Heart left ventricle (tissue), 16 donors: ENCODE data around the gene IL17RA. TPM values are rescaled to one million over a fixed set of nuclear protein-coding genes. Genes with fewer than 3 reads are reported as not detected.

Experiments
- ATAC-seq, 4 donors: fragments of 200-7000 bp; cut with Tn5 transposase; one replicate each; pipeline ENCODE4 v1.9.1; 2020 to 2022; ENCODE audit warnings: moderate library complexity in 4 of 4, mild to moderate bottlenecking in 3 of 4, moderate number of reproducible peaks in 1 of 4
- DNase-seq, 5 donors: peaks; one replicate each; pipeline ENCODE4 v3.0.0-alpha.2; 2020
- H3K27ac ChIP-seq, 12 donors: fragments of 200-600 bp; sonication (generic) in 4 of 12; one replicate each; pipeline versions ENCODE4 v1.5.0 to v1.8.0; 2016 to 2022; ENCODE audit warnings: mild to moderate bottlenecking in 2 of 12
- H3K27me3 ChIP-seq, 9 donors: fragments of 200-600 bp; sonication (generic) in 2 of 9; one replicate each; pipeline versions ENCODE4 v1.5.1 to v1.8.0; 2016 to 2022; ENCODE audit warnings: mild to moderate bottlenecking in 3 of 9
- H3K36me3 ChIP-seq, 9 donors: fragments of 200-600 bp; sonication (generic) in 2 of 9; one replicate each; pipeline versions ENCODE4 v1.5.0 to v1.8.0; 2018 to 2022; ENCODE audit warnings: mild to moderate bottlenecking in 2 of 9
- H3K4me1 ChIP-seq, 12 donors: fragments of 200-600 bp; sonication (generic) in 4 of 12; one replicate each; pipeline versions ENCODE4 v1.5.0 to v1.8.0; 2016 to 2022; ENCODE audit warnings: mild to moderate bottlenecking in 3 of 12
- H3K4me3 ChIP-seq, 12 donors: fragments of 200-600 bp; sonication (generic) in 4 of 12; one replicate each; pipeline versions ENCODE4 v1.5.0 to v1.8.0; 2017 to 2022; ENCODE audit warnings: mild to moderate bottlenecking in 9 of 12, moderate library complexity in 4 of 12
- H3K9me3 ChIP-seq, 12 donors: fragments of 200-600 bp; sonication (generic) in 4 of 12; one replicate each; pipeline versions ENCODE4 v1.5.0 to v1.8.0; 2016 to 2022; ENCODE audit warnings: mild to moderate bottlenecking in 1 of 12
- CTCF ChIP-seq, 12 donors: fragments of 200-600 bp; sonication (generic) in 4 of 12; IDR thresholded peaks; one replicate each; pipeline versions ENCODE4 v1.5.0 to v1.8.0; 2018 to 2022; ENCODE audit warnings: antibody characterized with exemption in 12 of 12, mild to moderate bottlenecking in 5 of 12
- POLR2A ChIP-seq, 2 donors: fragments of 450-650 bp; IDR thresholded peaks; one replicate each; pipeline ENCODE4 v1.6.1; 2017; ENCODE audit warnings: antibody characterized with exemption in 2 of 2, mild to moderate bottlenecking in 2 of 2, moderate library complexity in 2 of 2
- WGBS, 4 donors: extraction: QIAGEN DNeasy Blood & Tissue Kit in 2 of 4; methylation state at CpG; one replicate each; pipeline versions ENCODE4 v1.1.5 to v1.1.7; 2013 to 2018; 5-methylcytosine and 5-hydroxymethylcytosine counted together
- intact Hi-C, 10 donors: fragments of 100-400 bp; cut with DNase I; formaldehyde crosslinking; loops; one replicate each; pipeline versions ENCODE4 v1.11.1 to v1.14.2; 2022
- polyA plus RNA-seq, 2 donors: library from polyadenylated mRNA; stranded (reverse); fragments of 200-250 nt; gene quantifications; one replicate each; pipeline ENCODE4 v1.2.3, GENCODE V29; 2013
- total RNA-seq, 9 donors: library from RNA; depleted of rRNA in 2 of 9; stranded (reverse); fragments of >200 nt in 2 of 9; fragmentation: NEBNext Ultra II Directional in 3 of 9; extraction: Animal tissue kit (Norgen Biotek cat#: 25700) in 3 of 9; gene quantifications; one replicate each; pipeline versions ENCODE4 v1.1.0 to v1.2.4, GENCODE V29; 2016 to 2023
- donor health status: ischemic (EF 13 %, LVEDD 7.1; RV severe dilation, severe dysfunction).
- donor health status: healthy with polysubstance abuse.
- donor health status: DM: no; HTN: yes; CAD: no.
- donor health status: DM: no; HTN: no; CAD: no.
- donor health status: ischemic (EF 25% LVEDD 6.9; RV normal size, moderate dysfunction).
- donor health status: ischemic (EF 25% LVEDD 5.7; RV mildly dilated, moderate dysfunction).
- donor health status: healthy.
- donor health status: DM: yes; HTN: yes; CAD: no.
- donor health status: ischemic (EF 35%, LVEDD 5.7; RV mildly dilated, moderate dysfunction).
- donor health status: nonischemic (EF 11% LVEDD 7.7; RV severe dilation, severe dysfunction).
- donor health status: DM: yes; HTN: yes; CAD: no.
- donor health status: PGD.
- donor health status: ischemic (EF 29% LVEDD 5.4; RV normal size, mild dysfunction).
- donor health status: nonischemic (EF 23%, LVEDD 6.1; RV moderate dilation, normal function).

IL17RA gene
- total and polyA plus RNA-seq, 11 donors, result 3.1 to 23.1 (median 8.8) TPM

GRCh38 chr22:17064498-17065100, 20.2 kb upstream of the IL17RA start:
- intact Hi-C loops, result no loop called here
- H3K27me3 ChIP-seq, result peaks cover 0 to 3% (median 0%) of the 10 kb centered on the region in 9 donors
- H3K27ac ChIP-seq, result peak overlapping the region in 1 of 12 donors; percentile 29
- DNase-seq (no peak), ATAC-seq (peak in 3 of 4 donors; percentile 11 to 39 (median 31))
- peaks cover 0 to 27% (median 6%) of the 10 kb centered on the region in 12 donors for H3K4me1 ChIP-seq
- TF ChIP-seq POLR2A (IDR thresholded peaks at IDR 0.05) (no peak), CTCF (IDR thresholded peaks at IDR 0.05) (no peak)
- H3K9me3 ChIP-seq, result no peaks in the 10 kb centered on the region
- no peaks in the 10 kb centered on the region for H3K36me3 ChIP-seq
- 78 to 84% (median 82%) methylated on average over 7 of the region's 7 CpGs for WGBS, 4 donors
- no peak overlapping the region for H3K4me3 ChIP-seq

DNA sequence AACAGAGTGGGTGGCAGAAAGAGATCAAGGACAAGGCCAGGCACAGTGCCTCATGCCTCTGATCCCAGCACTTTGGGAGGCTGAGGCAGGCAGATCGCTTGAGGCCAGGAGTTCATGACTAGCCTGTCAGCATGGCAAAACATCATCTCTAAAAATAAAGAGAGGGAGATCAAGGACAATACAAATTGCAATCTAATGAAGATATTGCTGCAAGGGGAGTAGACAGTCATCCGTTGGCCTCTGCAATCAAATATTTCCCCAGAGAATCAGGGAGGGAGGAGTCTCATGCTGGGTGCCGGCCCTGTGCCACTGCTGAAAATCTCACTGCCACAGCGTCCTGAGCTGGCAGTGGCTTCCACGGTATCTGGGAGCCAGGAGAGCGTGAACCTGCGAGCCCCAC, 19.4 kb upstream of the IL17RA start:
- 47 to 60% (median 50%) methylated on average over 7 of the region's 7 CpGs for WGBS, 4 donors
- no peak for TF ChIP-seq POLR2A (IDR thresholded peaks at IDR 0.05)
- no peak for TF ChIP-seq CTCF (IDR thresholded peaks at IDR 0.05)
- ATAC-seq, result peak in 2 of 4 donors; percentile 46 to 52
- intact Hi-C loops, result no loop called here
- H3K4me1 ChIP-seq, result peaks cover 0 to 27% (median 6%) of the 10 kb centered on the region in 12 donors
- no peaks in the 10 kb centered on the region for H3K36me3 ChIP-seq
- no peaks in the 10 kb centered on the region for H3K9me3 ChIP-seq
- H3K27me3 ChIP-seq, result no peaks in the 10 kb centered on the region
- no peak overlapping the region for H3K4me3 ChIP-seq
- no peak overlapping the region for H3K27ac ChIP-seq
- DNase-seq, result no peak

DNA sequence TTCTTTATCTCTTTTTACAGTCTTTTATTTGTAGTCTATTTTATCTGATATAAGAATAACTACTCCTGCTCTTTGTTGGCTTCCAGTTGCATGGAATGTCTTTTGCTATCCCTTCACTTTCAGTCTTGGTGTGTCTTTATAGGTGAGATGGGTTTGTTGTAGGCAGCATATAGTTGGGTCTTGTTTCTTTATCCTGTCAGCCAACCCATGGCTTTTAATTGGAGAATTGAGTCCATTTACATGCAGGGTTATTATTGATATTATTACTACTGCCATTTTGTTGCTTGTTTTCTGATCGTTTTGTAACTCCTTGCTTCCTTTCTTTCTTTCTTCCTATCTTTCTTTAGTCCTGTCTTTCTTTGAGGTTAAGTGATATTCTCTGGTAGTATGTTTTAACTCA, 11.9 kb upstream of the IL17RA start:
- Histone ChIP-seq H3K4me3 (no peak overlapping the region), H3K27me3 (no peaks in the 10 kb centered on the region), H3K9me3 (peaks cover 0 to 8% (median 0%) of the 10 kb centered on the region in 12 donors), H3K4me1 (peaks cover 0 to 17% (median 0%) of the 10 kb centered on the region in 12 donors), H3K27ac (no peak overlapping the region), H3K36me3 (no peaks in the 10 kb centered on the region)
- intact Hi-C loops, result loop anchor here in 3 of 10 donors (5.0 to 10.0 kb wide), 3 partner anchors 99 to 432 kb away; no protein-coding TSS in a partner anchor
- ATAC-seq (no peak), DNase-seq (no peak)
- TF ChIP-seq POLR2A (IDR thresholded peaks at IDR 0.05), result no peak
- no peak for TF ChIP-seq CTCF (IDR thresholded peaks at IDR 0.05)
- 63 to 71% (median 68%) methylated on average over 1 of the region's 1 CpG for WGBS, 4 donors

- Histone ChIP-seq H3K4me1 (peaks cover 0 to 20% (median 0%) of the 10 kb centered on the region in 12 donors), H3K4me3 (no peak overlapping the region), H3K9me3 (peaks cover 0 to 8% (median 0%) of the 10 kb centered on the region in 12 donors), H3K27me3 (no peaks in the 10 kb centered on the region), H3K27ac (no peak overlapping the region), H3K36me3 (no peaks in the 10 kb centered on the region)
- DNase-seq (no peak), ATAC-seq (no peak)
- intact Hi-C loops, result loop anchor here (1.0 to 10.0 kb wide), 10 partner anchors 44 to 433 kb away; no protein-coding TSS in a partner anchor
- no peak for TF ChIP-seq POLR2A (IDR thresholded peaks at IDR 0.05)
- no peak for TF ChIP-seq CTCF (IDR thresholded peaks at IDR 0.05)
Observed at GRCh38 chr22:17074648-17075002, 10.2 kb upstream of the IL17RA start.
